HUES6 (cell line): ENCODE results near the gene NRXN2.

Experiments
- H3K27ac ChIP-seq: 2 replicates; pipeline ENCODE4 v1.7.0; 2013; ENCODE audit warnings: low read depth, mild to moderate bottlenecking, low read length, inconsistent platforms
- H3K27me3 ChIP-seq: 2 replicates; pipeline ENCODE4 v1.6.1; 2013; ENCODE audit warnings: low read length; ENCODE audit not compliant: control insufficient read depth, insufficient read depth
- H3K36me3 ChIP-seq: 2 replicates; pipeline ENCODE4 v1.6.1; 2013; ENCODE audit warnings: low read length; ENCODE audit not compliant: control insufficient read depth, insufficient read depth
- H3K4me1 ChIP-seq: 2 replicates; pipeline ENCODE4 v1.6.1; 2013; ENCODE audit warnings: low read length; ENCODE audit not compliant: control insufficient read depth, insufficient read depth
- H3K4me3 ChIP-seq: 2 replicates; pipeline ENCODE4 v1.5.1; 2013; ENCODE audit warnings: low read depth, low read length
- H3K9ac ChIP-seq: one replicate; pipeline ENCODE4 v1.6.1; 2013; ENCODE audit warnings: mild to moderate bottlenecking, low read length
- H3K9me3 ChIP-seq: 2 replicates; pipeline ENCODE4 v1.6.1; 2013; ENCODE audit warnings: low read depth, low read length; ENCODE audit not compliant: control insufficient read depth, insufficient read depth

Gene NRXN2

DNA sequence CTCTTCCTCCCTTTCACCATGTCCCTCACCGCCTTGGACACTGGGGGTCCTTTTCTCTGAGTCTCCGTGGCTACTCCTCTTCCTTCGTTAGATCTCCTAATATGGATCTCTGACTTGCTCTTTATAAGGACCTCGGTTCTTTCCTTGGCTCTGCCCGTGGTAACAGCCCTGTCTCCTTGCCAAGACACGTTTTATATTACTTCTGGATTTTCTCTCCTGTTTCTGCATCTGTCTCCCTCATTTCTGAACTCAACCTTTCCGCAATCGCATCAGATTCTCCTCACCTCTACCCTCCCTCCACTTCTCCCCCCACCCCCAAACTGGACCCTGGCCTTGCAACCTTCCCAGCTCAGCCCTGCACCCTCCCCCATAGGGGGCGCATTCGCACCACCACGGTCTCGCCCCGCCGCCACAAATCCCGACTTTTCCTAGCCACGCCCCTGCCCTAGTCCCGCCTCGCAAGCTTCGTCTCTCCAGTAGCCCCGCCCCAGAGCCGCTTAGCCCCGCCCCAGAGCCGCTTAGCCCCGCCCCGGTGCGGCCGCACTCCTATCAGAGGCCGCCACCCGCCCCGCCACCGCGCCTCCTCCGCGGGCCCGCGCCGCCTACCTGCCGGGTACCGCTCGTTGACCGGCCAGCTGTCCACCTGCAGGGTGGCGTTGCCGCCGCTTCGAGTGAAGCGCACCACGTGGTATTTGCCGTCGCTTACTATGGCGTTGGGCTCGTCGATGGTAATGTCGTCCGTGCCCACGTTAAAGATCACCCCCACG lies 93.0 kb downstream of the NRXN2 start:
- no peaks in the 10 kb centered on the region for H3K9me3 ChIP-seq
- H3K4me1 ChIP-seq, result peaks cover 9% of the 10 kb centered on the region
- H3K36me3 ChIP-seq, result no peaks in the 10 kb centered on the region
- H3K27me3 ChIP-seq, result peaks cover 60% of the 10 kb centered on the region
- no peak overlapping the region for H3K9ac ChIP-seq
- no peak overlapping the region for H3K27ac ChIP-seq
- peak overlapping the region; percentile 37; the same call in 1 of the 2 replicates for H3K4me3 ChIP-seq

- Histone ChIP-seq H3K27me3 (peaks cover 51% of the 10 kb centered on the region), H3K27ac (no peak overlapping the region), H3K4me1 (peaks cover 9% of the 10 kb centered on the region)
Observed at GRCh38 chr11:64629103-64629502, 93.9 kb downstream of the NRXN2 start.

GRCh38 chr11:64628596-64628995 lies 94.4 kb downstream of the NRXN2 start:
- peaks cover 9% of the 10 kb centered on the region for H3K4me1 ChIP-seq
- H3K4me3 ChIP-seq, result no peak overlapping the region
- H3K9me3 ChIP-seq, result no peaks in the 10 kb centered on the region
- H3K27me3 ChIP-seq, result peaks cover 46% of the 10 kb centered on the region
- no peaks in the 10 kb centered on the region for H3K36me3 ChIP-seq
- no peak overlapping the region for H3K27ac ChIP-seq
- no peak overlapping the region for H3K9ac ChIP-seq

More at GRCh38 chr11:64629103-64629502, 93.9 kb downstream of the NRXN2 start:
- no peak overlapping the region for H3K4me3 ChIP-seq
- no peaks in the 10 kb centered on the region for H3K9me3 ChIP-seq
- no peak overlapping the region for H3K9ac ChIP-seq
- H3K36me3 ChIP-seq, result no peaks in the 10 kb centered on the region

DNA sequence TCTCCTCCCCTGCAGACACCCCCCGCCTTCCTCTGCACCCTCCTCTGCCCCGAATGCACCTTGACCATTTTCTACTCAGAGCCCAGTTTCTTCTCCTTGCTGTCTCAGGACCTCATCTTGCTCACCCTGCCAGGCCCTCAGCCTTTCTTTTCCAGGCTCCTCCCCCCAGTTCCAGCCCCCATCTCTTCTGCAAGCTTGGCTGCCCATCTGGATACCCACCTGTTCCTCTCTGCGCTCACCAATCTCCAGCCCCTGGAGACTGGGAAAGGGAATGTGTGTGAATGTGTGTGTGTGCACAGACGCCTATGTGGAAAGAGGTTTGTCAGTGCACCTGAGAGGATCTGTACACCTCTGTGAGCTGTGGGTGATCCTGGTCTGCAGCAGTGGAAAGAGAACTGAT lies 95.6 kb downstream of the NRXN2 start:
- Histone ChIP-seq H3K27me3 (peaks cover 34% of the 10 kb centered on the region), H3K9ac (no peak overlapping the region), H3K4me3 (no peak overlapping the region), H3K36me3 (no peaks in the 10 kb centered on the region), H3K27ac (no peak overlapping the region), H3K9me3 (no peaks in the 10 kb centered on the region), H3K4me1 (peaks cover 9% of the 10 kb centered on the region)

GRCh38 chr11:64626637-64627036 lies 96.4 kb downstream of the NRXN2 start:
- H3K36me3 ChIP-seq, result no peaks in the 10 kb centered on the region
- peaks cover 26% of the 10 kb centered on the region for H3K27me3 ChIP-seq
- H3K9ac ChIP-seq, result no peak overlapping the region
- H3K4me3 ChIP-seq, result no peak overlapping the region
- peaks cover 9% of the 10 kb centered on the region for H3K4me1 ChIP-seq
- no peak overlapping the region for H3K27ac ChIP-seq
- H3K9me3 ChIP-seq, result no peaks in the 10 kb centered on the region

DNA sequence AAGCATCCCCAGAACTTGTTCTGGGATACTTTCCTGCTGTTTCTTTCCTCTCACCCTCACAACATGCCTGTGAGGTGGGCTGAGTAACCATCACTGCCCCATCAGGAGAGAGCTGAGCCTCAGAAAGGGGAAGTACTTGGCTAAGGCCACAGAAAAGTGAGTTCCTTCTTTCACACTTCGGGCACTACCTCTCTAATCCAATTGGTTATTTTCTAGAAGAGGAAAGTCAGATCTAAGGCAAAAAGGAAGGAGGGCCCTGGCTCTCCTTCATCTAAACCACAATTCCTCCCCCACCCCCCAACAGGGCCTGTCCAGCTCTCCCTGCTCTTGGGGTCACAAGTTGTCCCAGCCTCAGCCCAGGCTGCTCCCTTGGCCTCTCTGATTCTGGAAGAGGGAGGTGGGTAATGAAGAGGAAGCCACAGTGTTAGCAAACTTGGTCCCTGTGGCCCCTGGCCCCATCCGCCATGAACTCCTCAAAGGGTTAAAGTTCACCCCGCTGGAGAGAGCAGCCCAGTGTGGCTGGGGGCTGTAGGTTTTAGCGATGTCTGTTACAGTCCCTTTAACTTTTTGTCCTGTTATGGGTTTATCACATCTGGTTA lies 98.0 kb downstream of the NRXN2 start:
- no peak overlapping the region for H3K9ac ChIP-seq
- H3K4me3 ChIP-seq, result no peak overlapping the region
- H3K27ac ChIP-seq, result no peak overlapping the region
- H3K9me3 ChIP-seq, result no peaks in the 10 kb centered on the region
- peaks cover 14% of the 10 kb centered on the region for H3K4me1 ChIP-seq
- H3K27me3 ChIP-seq, result peaks cover 15% of the 10 kb centered on the region
- no peaks in the 10 kb centered on the region for H3K36me3 ChIP-seq

- Histone ChIP-seq H3K27ac (no peak overlapping the region), H3K4me3 (no peak overlapping the region)
Observed at GRCh38 chr11:64622681-64623080, 100.3 kb downstream of the NRXN2 start.

DNA sequence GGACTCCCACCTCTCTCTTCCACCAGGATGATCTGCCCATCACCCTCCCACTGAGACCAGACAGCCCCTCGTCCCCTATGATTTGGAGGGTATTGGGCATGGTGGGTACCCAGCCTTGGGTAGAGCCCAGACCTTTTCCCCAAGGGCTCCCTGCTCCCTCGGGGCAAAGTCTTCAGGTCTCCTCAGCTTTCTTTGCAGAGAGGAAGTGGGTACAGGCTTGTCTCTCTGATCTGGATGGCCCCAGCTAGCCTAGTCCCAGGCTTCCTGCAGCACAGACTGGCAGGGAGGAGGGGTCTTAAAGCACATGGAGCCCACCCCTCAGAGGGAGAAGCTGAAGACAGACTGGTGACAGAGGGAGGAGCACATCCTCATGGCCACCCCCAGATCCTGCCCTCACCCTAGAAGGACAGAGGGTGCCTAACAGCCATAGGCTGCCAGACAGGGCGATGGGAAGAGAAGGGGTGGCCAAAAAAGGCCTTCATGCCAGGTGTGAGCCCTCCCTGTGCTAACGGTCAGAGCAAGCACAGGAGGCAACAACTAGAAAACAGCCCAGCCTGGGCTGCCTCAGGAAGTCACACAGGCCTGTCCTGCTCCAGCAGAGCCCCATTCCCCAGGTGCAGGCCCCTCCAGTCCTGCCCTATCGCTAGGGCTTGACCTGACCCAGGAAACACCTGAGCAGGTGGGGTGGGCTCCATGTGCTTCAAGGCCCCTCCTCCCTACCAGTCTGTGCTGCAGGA lies 101.5 kb downstream of the NRXN2 start:
- H3K27me3 ChIP-seq, result no peaks in the 10 kb centered on the region
- no peaks in the 10 kb centered on the region for H3K9me3 ChIP-seq
- peaks cover 15% of the 10 kb centered on the region; the same call in 1 of the 2 replicates for H3K4me1 ChIP-seq
- no peaks in the 10 kb centered on the region for H3K36me3 ChIP-seq
- H3K4me3 ChIP-seq, result no peak overlapping the region
- no peak overlapping the region for H3K27ac ChIP-seq
- no peak overlapping the region for H3K9ac ChIP-seq

More at GRCh38 chr11:64622681-64623080, 100.3 kb downstream of the NRXN2 start:
- Histone ChIP-seq H3K9me3 (no peaks in the 10 kb centered on the region), H3K4me1 (peaks cover 15% of the 10 kb centered on the region; the same call in 1 of the 2 replicates), H3K36me3 (no peaks in the 10 kb centered on the region), H3K27me3 (no peaks in the 10 kb centered on the region), H3K9ac (no peak overlapping the region)

- Histone ChIP-seq H3K27me3 (no peaks in the 10 kb centered on the region), H3K4me1 (peaks cover 15% of the 10 kb centered on the region; the same call in 1 of the 2 replicates), H3K27ac (no peak overlapping the region), H3K9me3 (no peaks in the 10 kb centered on the region), H3K36me3 (no peaks in the 10 kb centered on the region), H3K4me3 (no peak overlapping the region), H3K9ac (no peak overlapping the region)
Observed at GRCh38 chr11:64620381-64620971, 102.5 kb downstream of the NRXN2 start.

DNA sequence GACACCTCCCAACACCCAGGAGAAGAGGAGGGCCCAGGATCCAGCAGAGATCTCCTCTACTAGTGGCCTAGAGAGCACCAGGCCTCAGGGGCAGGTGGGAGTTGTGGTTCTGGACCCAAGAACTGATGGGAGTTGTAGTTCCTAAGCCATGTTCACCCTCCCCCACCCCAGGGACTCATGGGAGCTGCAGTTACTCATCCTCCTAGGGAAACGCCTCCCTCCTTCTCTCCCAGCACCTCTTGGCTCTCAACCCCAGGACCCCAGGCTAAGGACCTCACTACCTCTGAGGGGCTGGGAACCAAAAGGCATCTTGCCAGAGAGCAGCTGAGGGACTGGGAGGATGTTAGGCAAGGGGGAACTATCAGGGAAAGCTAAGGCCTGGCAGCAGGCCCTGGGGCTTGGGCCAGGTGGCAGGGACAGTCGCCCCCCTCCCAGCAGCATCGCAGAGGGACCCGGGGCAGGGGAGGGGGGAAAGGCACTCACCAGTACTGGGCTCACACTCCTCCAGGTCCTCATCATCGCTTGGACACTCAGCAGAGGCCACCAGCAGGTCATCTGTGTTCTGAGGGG lies 103.1 kb downstream of the NRXN2 start:
- H3K27ac ChIP-seq, result no peak overlapping the region

More for the DNA sequence above, 103.1 kb downstream of the NRXN2 start:
- no peaks in the 10 kb centered on the region for H3K36me3 ChIP-seq
- no peak overlapping the region for H3K4me3 ChIP-seq
- H3K9me3 ChIP-seq, result no peaks in the 10 kb centered on the region
- no peaks in the 10 kb centered on the region for H3K27me3 ChIP-seq
- peaks cover 15% of the 10 kb centered on the region; the same call in 1 of the 2 replicates for H3K4me1 ChIP-seq
- no peak overlapping the region for H3K9ac ChIP-seq
